ENCODE data around the gene PHF20. TPM values are rescaled to one million over a fixed set of nuclear protein-coding genes. Genes with fewer than 3 reads are reported as not detected.

The PHF20 gene
- total and polyA plus RNA-seq, 2 of the 13 experiments (the other 11 are each of a cell fraction or from before 2014, with no cell fraction given) = 22.8 to 34.1 TPM

- ChIA-PET CTCF (ENCODE audit: low intra/inter-chr PET ratio, low total read pairs) (no interaction called here), POLR2A (no interaction called here)
- no peak overlapping the region for H3K4me3 ChIP-seq (replicated peaks in 1 of 3; ENCODE audit: insufficient read depth in 1 of 3, low read depth in 2 of 3, low read length in 3 of 3)
- H3K27me3 ChIP-seq (ENCODE audit: control insufficient read depth in 1 of 2, insufficient read depth in 2 of 2, low read length in 2 of 2) = no peaks in the 10 kb centered on the region
- BruUV-seq (replicated peaks) = no TSS peak
- no peak overlapping the region for H3K27ac ChIP-seq (ENCODE audit: extremely low read length, insufficient read depth, low read length)
- DNase-seq (ENCODE audit: low spot score) (no peak), ATAC-seq (no peak), FAIRE-seq (no peak)
- H2AFZ ChIP-seq (ENCODE audit: low read length) = no peak overlapping the region
- no peaks in the 10 kb centered on the region for H3K4me1 ChIP-seq (ENCODE audit: insufficient read depth, low read length)
- 94% methylated on average over 3 of the region's 3 CpGs for WGBS (ENCODE audit: low lambda C conversion rate)
- no peak overlapping the region for H3K9ac ChIP-seq (ENCODE audit: insufficient read depth, low read depth, low read length)
- peaks cover 0 to 4% of the 10 kb centered on the region in 2 experiments; a peak in 2 of 5 replicates for H3K36me3 ChIP-seq (replicated peaks in 1 of 2; ENCODE audit: control insufficient read depth in 1 of 2, insufficient read depth in 2 of 2, low read length in 2 of 2)
- H3K9me3 ChIP-seq (ENCODE audit: low read length) = no peaks in the 10 kb centered on the region
- TF ChIP-seq NFATC3 (CRISPR knock-in tag; IDR thresholded peaks at IDR 0.05) (no peak), ELF1 (CRISPR knock-in tag; IDR thresholded peaks at IDR 0.05) (no peak), ZMYM2 (CRISPR knock-in tag; IDR thresholded peaks at IDR 0.05) (no peak), ZNF296 (CRISPR knock-in tag; conservative IDR thresholded peaks at IDR 0.05) (0 out of 2 replicates have a peak, but pooled peaks have one; percentile 47), SAFB2 (CRISPR knock-in tag; IDR thresholded peaks at IDR 0.05; ENCODE audit: borderline replicate concordance, low read depth) (0 out of 2 replicates have a peak, but pooled peaks have one; percentile 42), ZNF644 (CRISPR knock-in tag; IDR thresholded peaks at IDR 0.05; ENCODE audit: low read depth) (no peak), SETDB1 (CRISPR knock-in tag; IDR thresholded peaks at IDR 0.05; ENCODE audit: borderline replicate concordance) (no peak)
- no peaks in the 10 kb centered on the region for H4K20me1 ChIP-seq (ENCODE audit: insufficient read depth, low read length)
- H3K4me2 ChIP-seq (ENCODE audit: low read depth, low read length) = no peak overlapping the region
- intact Hi-C loops (cut with micrococcal nuclease; ENCODE audit: unreplicated experiment) (loop anchor here (10.0 kb wide), 1 partner anchor 192 kb away; the partner anchor contains the start of genes NFS1 and ROMO1), in situ Hi-C loops (cut with HindIII; ENCODE audit: extremely low pct_ligation_motif_present, low pct_unique_long_range_greater_than_20kb) (no loop called here)
- H3K79me2 ChIP-seq (ENCODE audit: insufficient read depth, low read length) = no peaks in the 10 kb centered on the region
Measured at GRCh38 chr20:35886537-35886936, 114.7 kb downstream of the PHF20 start.

GRCh38 chr20:35887393-35888064 lies 115.7 kb downstream of the PHF20 start:
- Histone ChIP-seq H3K79me2 (ENCODE audit: insufficient read depth, low read length) (no peaks in the 10 kb centered on the region), H3K4me1 (ENCODE audit: insufficient read depth, low read length) (no peaks in the 10 kb centered on the region), H3K9ac (ENCODE audit: insufficient read depth, low read depth, low read length) (no peak overlapping the region), H3K9me3 (ENCODE audit: low read length) (no peaks in the 10 kb centered on the region), H3K27ac (ENCODE audit: extremely low read length, insufficient read depth, low read length) (no peak overlapping the region), H3K4me3 (replicated peaks in 1 of 3; ENCODE audit: insufficient read depth in 1 of 3, low read depth in 2 of 3, low read length in 3 of 3) (no peak overlapping the region), H4K20me1 (ENCODE audit: insufficient read depth, low read length) (no peaks in the 10 kb centered on the region), H3K36me3 (replicated peaks in 1 of 2; ENCODE audit: control insufficient read depth in 1 of 2, insufficient read depth in 2 of 2, low read length in 2 of 2) (peaks cover 0 to 4% of the 10 kb centered on the region in 2 experiments; a peak in 2 of 5 replicates), H3K4me2 (ENCODE audit: low read depth, low read length) (no peak overlapping the region), H2AFZ (ENCODE audit: low read length) (no peak overlapping the region), H3K27me3 (ENCODE audit: control insufficient read depth in 1 of 2, insufficient read depth in 2 of 2, low read length in 2 of 2) (no peaks in the 10 kb centered on the region)
- ChIA-PET CTCF (ENCODE audit: low intra/inter-chr PET ratio, low total read pairs) (no interaction called here), POLR2A (interaction anchor here (0.7 kb wide), 1 partner anchor 187 kb away, joined by 3 read pairs; no protein-coding TSS in a partner anchor)
- 96% methylated on average over 8 of the region's 8 CpGs for WGBS (ENCODE audit: low lambda C conversion rate)
- BruUV-seq (replicated peaks) = no TSS peak
- in situ Hi-C loops (cut with HindIII; ENCODE audit: extremely low pct_ligation_motif_present, low pct_unique_long_range_greater_than_20kb) = no loop called here
- no peak for DNase-seq (ENCODE audit: low spot score)
- FAIRE-seq = no peak
- ATAC-seq = no peak
- intact Hi-C loops (cut with micrococcal nuclease; ENCODE audit: unreplicated experiment) = loop anchor here (10.0 kb wide), 1 partner anchor 193 kb away; the partner anchor contains the start of genes NFS1 and ROMO1
- TF ChIP-seq SMAD3 (CRISPR knock-in tag; IDR thresholded peaks at IDR 0.05) (no peak), HOXA9 (CRISPR knock-in tag; IDR thresholded peaks at IDR 0.05; ENCODE audit: borderline replicate concordance) (no peak), TP53 (CRISPR knock-in tag; conservative IDR thresholded peaks at IDR 0.05) (no peak), ZNF326 (CRISPR knock-in tag; IDR thresholded peaks at IDR 0.05; ENCODE audit: borderline replicate concordance) (no peak), ATF1 (CRISPR knock-in tag; IDR thresholded peaks at IDR 0.05) (no peak), ZNF563 (CRISPR knock-in tag; IDR thresholded peaks at IDR 0.05) (no peak), ZNF207 (IDR thresholded peaks at IDR 0.05; ENCODE audit: borderline replicate concordance) (no peak), EED (CRISPR knock-in tag; IDR thresholded peaks at IDR 0.05) (no peak), ZC3H4 (CRISPR knock-in tag; IDR thresholded peaks at IDR 0.05; ENCODE audit: borderline replicate concordance) (no peak)
- TF ChIP-seq, protein P1, sequence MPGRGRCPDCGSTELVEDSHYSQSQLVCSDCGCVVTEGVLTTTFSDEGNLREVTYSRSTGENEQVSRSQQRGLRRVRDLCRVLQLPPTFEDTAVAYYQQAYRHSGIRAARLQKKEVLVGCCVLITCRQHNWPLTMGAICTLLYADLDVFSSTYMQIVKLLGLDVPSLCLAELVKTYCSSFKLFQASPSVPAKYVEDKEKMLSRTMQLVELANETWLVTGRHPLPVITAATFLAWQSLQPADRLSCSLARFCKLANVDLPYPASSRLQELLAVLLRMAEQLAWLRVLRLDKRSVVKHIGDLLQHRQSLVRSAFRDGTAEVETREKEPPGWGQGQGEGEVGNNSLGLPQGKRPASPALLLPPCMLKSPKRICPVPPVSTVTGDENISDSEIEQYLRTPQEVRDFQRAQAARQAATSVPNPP (CRISPR knock-in tag; IDR thresholded peaks at IDR 0.05) = no peak
- TF ChIP-seq, protein P2, sequence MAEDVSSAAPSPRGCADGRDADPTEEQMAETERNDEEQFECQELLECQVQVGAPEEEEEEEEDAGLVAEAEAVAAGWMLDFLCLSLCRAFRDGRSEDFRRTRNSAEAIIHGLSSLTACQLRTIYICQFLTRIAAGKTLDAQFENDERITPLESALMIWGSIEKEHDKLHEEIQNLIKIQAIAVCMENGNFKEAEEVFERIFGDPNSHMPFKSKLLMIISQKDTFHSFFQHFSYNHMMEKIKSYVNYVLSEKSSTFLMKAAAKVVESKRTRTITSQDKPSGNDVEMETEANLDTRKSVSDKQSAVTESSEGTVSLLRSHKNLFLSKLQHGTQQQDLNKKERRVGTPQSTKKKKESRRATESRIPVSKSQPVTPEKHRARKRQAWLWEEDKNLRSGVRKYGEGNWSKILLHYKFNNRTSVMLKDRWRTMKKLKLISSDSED (CRISPR knock-in tag; IDR thresholded peaks at IDR 0.05) = no peak
